ENCODE results near the gene FNDC8.
"Not testable (repeated sequence)": the region's sequence is repeated elsewhere in the genome, so short reads cannot be mapped to it uniquely, and the experiment has no call there.

Gene FNDC8

DNA sequence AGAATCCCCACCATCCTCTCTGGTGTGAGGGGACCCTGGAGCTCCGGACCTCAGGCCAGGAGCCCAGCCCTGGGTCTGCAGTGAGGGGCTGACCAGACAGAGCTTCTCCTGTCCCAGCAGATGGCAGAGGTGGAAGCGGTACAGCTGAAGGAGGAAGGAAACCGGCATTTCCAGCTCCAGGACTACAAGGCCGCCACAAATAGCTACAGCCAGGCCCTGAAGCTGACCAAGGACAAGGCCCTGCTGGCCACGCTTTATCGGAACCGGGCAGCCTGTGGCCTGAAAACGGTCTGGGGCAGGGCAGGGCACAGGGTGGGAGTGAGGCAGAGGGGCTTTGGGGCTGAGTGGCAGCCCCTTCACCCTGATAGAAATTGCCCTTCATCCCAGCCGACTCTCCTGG lies 26.7 kb downstream of the FNDC8 start:
- H3K9ac ChIP-seq (ENCODE audit: low read depth, low read length): no peak overlapping the region
- no peaks in the 10 kb centered on the region for H3K36me3 ChIP-seq (ENCODE audit: insufficient read depth, low read depth, low read length)
- no peak overlapping the region for H3K4me3 ChIP-seq (ENCODE audit: low read length)
- no peaks in the 10 kb centered on the region for H3K27me3 ChIP-seq (ENCODE audit: insufficient read depth, low read length)
- no peak overlapping the region for H3K27ac ChIP-seq (ENCODE audit: low read length)
- no peaks in the 10 kb centered on the region for H3K9me3 ChIP-seq (ENCODE audit: insufficient read depth, low read depth, low read length)
- H3K4me1 ChIP-seq (ENCODE audit: insufficient read depth, low read length): no peaks in the 10 kb centered on the region

DNA sequence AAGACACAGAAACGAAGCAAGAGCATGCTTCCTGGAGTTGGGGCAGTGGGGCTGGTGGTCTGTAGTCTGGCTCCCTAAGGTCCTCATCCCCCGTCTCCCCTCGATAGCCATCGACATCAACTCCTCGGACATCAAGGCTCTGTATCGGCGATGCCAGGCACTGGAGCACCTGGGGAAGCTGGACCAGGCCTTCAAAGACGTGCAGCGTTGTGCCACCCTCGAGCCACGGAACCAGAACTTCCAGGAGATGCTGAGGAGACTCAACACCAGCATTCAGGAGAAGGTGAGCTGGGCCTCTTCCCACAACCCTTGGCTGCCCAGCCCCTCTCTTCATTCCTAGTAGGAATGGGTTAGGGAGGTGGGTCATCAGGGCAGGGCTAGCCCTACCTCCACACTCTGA lies 28.5 kb downstream of the FNDC8 start:
- Histone ChIP-seq H3K9me3 (ENCODE audit: insufficient read depth, low read depth, low read length) (no peaks in the 10 kb centered on the region), H3K9ac (ENCODE audit: low read depth, low read length) (no peak overlapping the region), H3K27me3 (ENCODE audit: insufficient read depth, low read length) (no peaks in the 10 kb centered on the region), H3K36me3 (ENCODE audit: insufficient read depth, low read depth, low read length) (no peaks in the 10 kb centered on the region), H3K27ac (ENCODE audit: low read length) (no peak overlapping the region), H3K4me3 (ENCODE audit: low read length) (no peak overlapping the region), H3K4me1 (ENCODE audit: insufficient read depth, low read length) (no peaks in the 10 kb centered on the region)

- not testable (repeated sequence) for H3K4me3 ChIP-seq (ENCODE audit: low read length); H3K36me3 ChIP-seq (ENCODE audit: insufficient read depth, low read depth, low read length); H3K9ac ChIP-seq (ENCODE audit: low read depth, low read length); H3K27ac ChIP-seq (ENCODE audit: low read length); H3K27me3 ChIP-seq (ENCODE audit: insufficient read depth, low read length); H3K9me3 ChIP-seq (ENCODE audit: insufficient read depth, low read depth, low read length); H3K4me1 ChIP-seq (ENCODE audit: insufficient read depth, low read length)
Observed at GRCh38 chr17:35151080-35151479, 29.7 kb downstream of the FNDC8 start.

GRCh38 chr17:35152421-35153140 lies 31.2 kb downstream of the FNDC8 start:
- Histone ChIP-seq H3K36me3 (ENCODE audit: insufficient read depth, low read depth, low read length) (no peaks in the 10 kb centered on the region), H3K27me3 (ENCODE audit: insufficient read depth, low read length) (no peaks in the 10 kb centered on the region), H3K9ac (ENCODE audit: low read depth, low read length) (no peak overlapping the region), H3K4me3 (ENCODE audit: low read length) (no peak overlapping the region), H3K4me1 (ENCODE audit: insufficient read depth, low read length) (no peaks in the 10 kb centered on the region), H3K9me3 (ENCODE audit: insufficient read depth, low read depth, low read length) (no peaks in the 10 kb centered on the region), H3K27ac (ENCODE audit: low read length) (no peak overlapping the region)

GRCh38 chr17:35154196-35155165 lies 33.1 kb downstream of the FNDC8 start:
- no peaks in the 10 kb centered on the region for H3K27me3 ChIP-seq (ENCODE audit: insufficient read depth, low read length)
- no peak overlapping the region for H3K4me3 ChIP-seq (ENCODE audit: low read length)
- H3K36me3 ChIP-seq (ENCODE audit: insufficient read depth, low read depth, low read length): no peaks in the 10 kb centered on the region
- H3K9ac ChIP-seq (ENCODE audit: low read depth, low read length): no peak overlapping the region
- H3K4me1 ChIP-seq (ENCODE audit: insufficient read depth, low read length): no peaks in the 10 kb centered on the region
- no peak overlapping the region for H3K27ac ChIP-seq (ENCODE audit: low read length)
- no peaks in the 10 kb centered on the region for H3K9me3 ChIP-seq (ENCODE audit: insufficient read depth, low read depth, low read length)

- no peaks in the 10 kb centered on the region for H3K9me3 ChIP-seq (ENCODE audit: insufficient read depth, low read depth, low read length)
- no peaks in the 10 kb centered on the region for H3K27me3 ChIP-seq (ENCODE audit: insufficient read depth, low read length)
- no peak overlapping the region for H3K9ac ChIP-seq (ENCODE audit: low read depth, low read length)
- no peaks in the 10 kb centered on the region for H3K4me1 ChIP-seq (ENCODE audit: insufficient read depth, low read length)
- H3K36me3 ChIP-seq (ENCODE audit: insufficient read depth, low read depth, low read length): no peaks in the 10 kb centered on the region
- no peak overlapping the region for H3K27ac ChIP-seq (ENCODE audit: low read length)
- no peak overlapping the region for H3K4me3 ChIP-seq (ENCODE audit: low read length)
Observed at GRCh38 chr17:35155246-35155645, 33.8 kb downstream of the FNDC8 start.

DNA sequence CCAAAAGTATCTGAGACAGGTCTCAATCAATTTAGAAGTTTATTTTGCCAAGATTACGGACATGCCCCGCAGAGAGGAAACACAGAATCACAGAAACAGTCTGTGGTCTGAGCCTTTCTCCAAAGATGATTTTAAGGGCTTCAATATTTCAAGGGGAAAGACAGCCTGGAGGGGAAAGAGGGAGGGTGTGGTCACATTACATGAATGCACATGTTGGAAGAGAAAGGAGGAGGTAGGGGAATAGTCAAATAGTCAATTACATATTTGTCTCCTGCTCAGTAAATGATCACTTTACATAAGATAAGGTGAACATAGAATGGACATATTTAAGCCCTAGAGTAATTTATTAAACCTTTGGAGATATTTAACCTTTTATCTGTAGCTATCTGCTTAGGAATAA lies 38.5 kb downstream of the FNDC8 start:
- Histone ChIP-seq H3K9me3 (ENCODE audit: insufficient read depth, low read depth, low read length) (no peaks in the 10 kb centered on the region), H3K4me3 (ENCODE audit: low read length) (no peak overlapping the region), H3K4me1 (ENCODE audit: insufficient read depth, low read length) (no peaks in the 10 kb centered on the region), H3K9ac (ENCODE audit: low read depth, low read length) (no peak overlapping the region), H3K27me3 (ENCODE audit: insufficient read depth, low read length) (no peaks in the 10 kb centered on the region), H3K36me3 (ENCODE audit: insufficient read depth, low read depth, low read length) (no peaks in the 10 kb centered on the region), H3K27ac (ENCODE audit: low read length) (no peak overlapping the region)

DNA sequence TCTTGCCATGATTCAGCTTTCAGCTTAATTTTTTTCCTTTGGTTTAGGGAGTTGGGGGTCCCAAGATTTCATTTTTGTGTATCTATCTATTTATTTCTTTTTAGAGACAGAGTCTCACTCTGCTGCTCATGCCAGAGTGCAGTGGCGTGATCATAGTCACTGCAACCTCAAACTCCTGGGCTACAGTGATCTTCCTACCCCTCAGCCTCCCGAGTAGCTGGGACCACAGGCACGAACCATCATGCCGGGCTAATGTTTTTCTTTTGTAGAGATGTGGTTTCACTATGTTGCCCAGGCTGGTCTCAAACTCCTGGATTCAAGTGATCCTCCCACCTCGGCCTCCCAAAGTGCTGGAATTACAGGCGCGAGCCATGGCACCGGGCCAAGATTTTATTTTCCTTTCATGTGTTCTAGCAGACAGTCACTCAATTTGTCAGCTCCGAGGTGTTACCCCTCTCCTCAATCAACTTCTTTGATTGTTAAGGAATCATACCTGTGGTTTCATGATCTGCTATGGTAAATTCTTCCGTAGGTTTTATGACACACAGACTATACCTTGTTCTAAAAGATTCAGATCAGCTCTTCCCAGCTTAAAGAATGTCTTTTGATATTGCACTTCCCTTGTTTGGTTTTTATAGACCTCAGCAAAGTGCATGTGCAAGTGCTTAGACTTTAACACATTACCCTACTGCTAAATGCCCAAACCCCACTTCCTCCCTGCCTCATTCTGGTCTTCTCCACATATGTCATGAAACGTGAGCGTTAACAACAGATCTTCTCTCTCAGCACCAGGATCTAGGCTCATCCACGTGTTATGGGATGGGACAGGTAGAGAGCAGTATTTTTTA lies 39.2 kb downstream of the FNDC8 start:
- Histone ChIP-seq H3K9ac (ENCODE audit: low read depth, low read length) (no peak overlapping the region), H3K27me3 (ENCODE audit: insufficient read depth, low read length) (no peaks in the 10 kb centered on the region), H3K4me1 (ENCODE audit: insufficient read depth, low read length) (no peaks in the 10 kb centered on the region), H3K9me3 (ENCODE audit: insufficient read depth, low read depth, low read length) (no peaks in the 10 kb centered on the region), H3K36me3 (ENCODE audit: insufficient read depth, low read depth, low read length) (no peaks in the 10 kb centered on the region), H3K27ac (ENCODE audit: low read length) (no peak overlapping the region), H3K4me3 (ENCODE audit: low read length) (no peak overlapping the region)

- H3K27ac ChIP-seq (ENCODE audit: low read length): no peak overlapping the region
- no peak overlapping the region for H3K4me3 ChIP-seq (ENCODE audit: low read length)
- H3K9me3 ChIP-seq (ENCODE audit: insufficient read depth, low read depth, low read length): no peaks in the 10 kb centered on the region
- H3K4me1 ChIP-seq (ENCODE audit: insufficient read depth, low read length): no peaks in the 10 kb centered on the region
- H3K9ac ChIP-seq (ENCODE audit: low read depth, low read length): no peak overlapping the region
- no peaks in the 10 kb centered on the region for H3K27me3 ChIP-seq (ENCODE audit: insufficient read depth, low read length)
- H3K36me3 ChIP-seq (ENCODE audit: insufficient read depth, low read depth, low read length): no peaks in the 10 kb centered on the region
Observed at GRCh38 chr17:35161281-35161761, 39.9 kb downstream of the FNDC8 start.

DNA sequence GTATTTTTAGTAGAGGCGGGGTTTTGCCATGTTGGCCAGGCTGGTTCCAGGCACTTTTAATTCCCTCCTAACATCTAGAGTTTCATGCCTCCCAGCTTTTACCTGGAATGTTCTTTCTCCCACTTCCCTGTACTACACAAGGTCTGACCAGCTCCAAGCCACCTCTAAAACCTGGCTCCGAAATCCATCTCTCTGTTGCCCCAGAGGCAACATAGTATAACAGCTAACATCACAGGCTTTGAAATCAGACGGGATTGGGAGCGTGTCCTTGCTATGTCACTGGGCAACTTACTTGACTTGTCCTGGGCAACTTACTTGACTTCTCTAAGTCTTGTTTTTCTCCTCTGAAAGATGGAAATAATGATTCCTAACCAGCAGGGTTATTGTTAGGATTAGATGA lies 41.3 kb downstream of the FNDC8 start:
- Histone ChIP-seq H3K4me1 (ENCODE audit: insufficient read depth, low read length) (no peaks in the 10 kb centered on the region), H3K27me3 (ENCODE audit: insufficient read depth, low read length) (no peaks in the 10 kb centered on the region), H3K27ac (ENCODE audit: low read length) (no peak overlapping the region), H3K9ac (ENCODE audit: low read depth, low read length) (no peak overlapping the region), H3K9me3 (ENCODE audit: insufficient read depth, low read depth, low read length) (no peaks in the 10 kb centered on the region), H3K36me3 (ENCODE audit: insufficient read depth, low read depth, low read length) (no peaks in the 10 kb centered on the region), H3K4me3 (ENCODE audit: low read length) (no peak overlapping the region)

DNA sequence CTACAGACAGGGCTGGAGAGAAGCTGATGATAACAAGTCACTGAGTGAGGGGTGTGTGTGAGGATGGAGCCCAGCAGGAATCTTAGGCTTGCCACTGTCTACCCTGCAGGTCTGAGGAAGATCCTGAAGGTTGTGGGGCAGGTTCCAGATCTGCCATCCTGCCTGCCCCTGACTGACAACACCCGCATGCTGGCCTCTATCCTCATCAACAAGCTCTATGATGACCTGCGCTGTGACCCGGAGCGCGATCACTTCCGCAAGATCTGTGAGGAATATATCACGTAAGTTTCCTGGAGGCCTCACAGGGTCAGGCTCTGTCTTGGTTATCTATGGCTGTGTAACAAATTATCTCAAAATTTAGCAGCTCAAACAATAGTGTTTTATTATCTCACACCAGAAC lies 42.5 kb downstream of the FNDC8 start:
- H3K4me3 ChIP-seq (ENCODE audit: low read length): no peak overlapping the region
- H3K9ac ChIP-seq (ENCODE audit: low read depth, low read length): no peak overlapping the region
- H3K27me3 ChIP-seq (ENCODE audit: insufficient read depth, low read length): no peaks in the 10 kb centered on the region
- H3K4me1 ChIP-seq (ENCODE audit: insufficient read depth, low read length): no peaks in the 10 kb centered on the region
- H3K27ac ChIP-seq (ENCODE audit: low read length): no peak overlapping the region
- no peaks in the 10 kb centered on the region for H3K36me3 ChIP-seq (ENCODE audit: insufficient read depth, low read depth, low read length)
- no peaks in the 10 kb centered on the region for H3K9me3 ChIP-seq (ENCODE audit: insufficient read depth, low read depth, low read length)

Data from iPS-20b (cell line).